Measurements from ENCODE around the gene FOSL2. TPM values are rescaled to one million over a fixed set of nuclear protein-coding genes. Genes with fewer than 3 reads are reported as not detected.

FOSL2 gene
- total RNA-seq, 1 donor from 2014 or later: 74.9 TPM

DNA sequence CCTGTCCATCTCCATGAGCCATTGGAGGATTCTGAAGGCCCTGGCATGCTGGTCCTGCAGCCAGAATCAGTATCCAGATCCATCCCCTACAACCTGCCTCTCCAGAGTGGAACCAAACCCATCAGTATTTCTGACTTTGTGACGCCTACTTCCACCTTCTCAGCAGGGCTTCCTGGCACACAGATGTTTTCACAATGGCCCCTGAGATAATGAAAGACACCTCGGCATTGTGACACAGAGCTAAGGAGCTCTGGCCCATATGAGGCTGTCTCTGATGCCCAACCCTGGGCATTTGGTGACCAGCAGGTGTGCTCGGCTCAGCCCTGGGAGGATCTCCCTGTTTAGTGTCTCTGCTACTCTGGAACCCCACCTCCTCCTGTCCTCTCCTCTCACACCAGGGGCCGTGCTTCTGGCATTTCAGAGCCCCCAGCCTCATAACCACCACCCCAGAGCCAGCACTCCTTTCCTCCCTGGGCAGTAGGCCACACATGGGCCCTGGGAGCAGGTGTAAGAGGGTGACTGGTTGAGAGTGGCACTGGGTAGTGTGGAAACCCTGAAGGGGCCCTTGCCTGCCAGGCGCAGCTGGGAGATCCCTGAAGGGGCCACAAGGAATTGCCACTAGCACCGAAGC, 38.2 kb downstream of the FOSL2 start:
- intact Hi-C loops (cut with DNase I): no loop called here

DNA sequence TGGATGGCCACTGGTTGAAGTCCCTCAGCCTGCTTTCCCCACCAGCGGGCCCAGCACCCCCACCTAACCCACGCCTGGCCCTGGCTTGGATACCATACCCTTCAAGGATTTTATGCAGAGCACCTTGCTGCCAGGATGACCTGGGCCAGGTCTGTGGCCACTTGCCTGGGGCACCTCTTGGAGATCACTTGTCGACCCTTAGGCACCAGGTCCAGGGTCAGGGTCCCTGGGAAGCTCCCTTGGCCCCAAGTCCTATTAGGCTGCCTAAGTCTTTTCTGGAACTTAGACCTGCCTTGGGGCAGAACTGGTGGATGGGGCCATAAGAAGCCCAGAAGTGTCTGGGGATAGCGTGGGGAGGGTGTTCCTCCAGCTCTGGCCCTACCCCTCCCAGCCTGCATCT, 39.1 kb downstream of the FOSL2 start:
- no peaks in the 10 kb centered on the region for H3K27me3 ChIP-seq (ENCODE audit: low read depth)
- DNase-seq (no peak), ATAC-seq (no peak)
- no peak overlapping the region for H3K4me3 ChIP-seq
- no peaks in the 10 kb centered on the region for H3K4me1 ChIP-seq
- TF ChIP-seq, protein P1, sequence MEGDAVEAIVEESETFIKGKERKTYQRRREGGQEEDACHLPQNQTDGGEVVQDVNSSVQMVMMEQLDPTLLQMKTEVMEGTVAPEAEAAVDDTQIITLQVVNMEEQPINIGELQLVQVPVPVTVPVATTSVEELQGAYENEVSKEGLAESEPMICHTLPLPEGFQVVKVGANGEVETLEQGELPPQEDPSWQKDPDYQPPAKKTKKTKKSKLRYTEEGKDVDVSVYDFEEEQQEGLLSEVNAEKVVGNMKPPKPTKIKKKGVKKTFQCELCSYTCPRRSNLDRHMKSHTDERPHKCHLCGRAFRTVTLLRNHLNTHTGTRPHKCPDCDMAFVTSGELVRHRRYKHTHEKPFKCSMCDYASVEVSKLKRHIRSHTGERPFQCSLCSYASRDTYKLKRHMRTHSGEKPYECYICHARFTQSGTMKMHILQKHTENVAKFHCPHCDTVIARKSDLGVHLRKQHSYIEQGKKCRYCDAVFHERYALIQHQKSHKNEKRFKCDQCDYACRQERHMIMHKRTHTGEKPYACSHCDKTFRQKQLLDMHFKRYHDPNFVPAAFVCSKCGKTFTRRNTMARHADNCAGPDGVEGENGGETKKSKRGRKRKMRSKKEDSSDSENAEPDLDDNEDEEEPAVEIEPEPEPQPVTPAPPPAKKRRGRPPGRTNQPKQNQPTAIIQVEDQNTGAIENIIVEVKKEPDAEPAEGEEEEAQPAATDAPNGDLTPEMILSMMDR (IDR thresholded peaks at IDR 0.05): no peak
- intact Hi-C loops (cut with DNase I): no loop called here
- H3K27ac ChIP-seq: no peak overlapping the region
- no peaks in the 10 kb centered on the region for H3K36me3 ChIP-seq
- peaks cover 6% of the 10 kb centered on the region for H3K9me3 ChIP-seq

More for the DNA sequence above, 38.2 kb downstream of the FOSL2 start:
- H3K9me3 ChIP-seq: peaks cover 6% of the 10 kb centered on the region
- TF ChIP-seq, protein P1 (IDR thresholded peaks at IDR 0.05): no peak
- no peak overlapping the region for H3K4me3 ChIP-seq
- no peak overlapping the region for H3K27ac ChIP-seq
- H3K36me3 ChIP-seq: no peaks in the 10 kb centered on the region
- no peaks in the 10 kb centered on the region for H3K27me3 ChIP-seq (ENCODE audit: low read depth)
- DNase-seq (no peak), ATAC-seq (no peak)
- no peaks in the 10 kb centered on the region for H3K4me1 ChIP-seq

- Histone ChIP-seq H3K27ac (no peak overlapping the region), H3K4me1 (peaks cover 3% of the 10 kb centered on the region), H3K36me3 (no peaks in the 10 kb centered on the region), H3K9me3 (peaks cover 6% of the 10 kb centered on the region), H3K27me3 (ENCODE audit: low read depth) (no peaks in the 10 kb centered on the region), H3K4me3 (no peak overlapping the region)
- TF ChIP-seq, protein P1 (IDR thresholded peaks at IDR 0.05): no peak
- ATAC-seq (no peak), DNase-seq (no peak)
- intact Hi-C loops (cut with DNase I): no loop called here
Measured at GRCh38 chr2:28432362-28432761, 39.7 kb downstream of the FOSL2 start.

- Histone ChIP-seq H3K36me3 (no peaks in the 10 kb centered on the region), H3K9me3 (peaks cover 6% of the 10 kb centered on the region), H3K4me1 (peaks cover 4% of the 10 kb centered on the region), H3K4me3 (no peak overlapping the region), H3K27me3 (ENCODE audit: low read depth) (no peaks in the 10 kb centered on the region), H3K27ac (no peak overlapping the region)
- ATAC-seq (no peak), DNase-seq (no peak)
- intact Hi-C loops (cut with DNase I): no loop called here
- TF ChIP-seq, protein P1 (IDR thresholded peaks at IDR 0.05): no peak
Measured at GRCh38 chr2:28433215-28433614, 40.6 kb downstream of the FOSL2 start.

DNA sequence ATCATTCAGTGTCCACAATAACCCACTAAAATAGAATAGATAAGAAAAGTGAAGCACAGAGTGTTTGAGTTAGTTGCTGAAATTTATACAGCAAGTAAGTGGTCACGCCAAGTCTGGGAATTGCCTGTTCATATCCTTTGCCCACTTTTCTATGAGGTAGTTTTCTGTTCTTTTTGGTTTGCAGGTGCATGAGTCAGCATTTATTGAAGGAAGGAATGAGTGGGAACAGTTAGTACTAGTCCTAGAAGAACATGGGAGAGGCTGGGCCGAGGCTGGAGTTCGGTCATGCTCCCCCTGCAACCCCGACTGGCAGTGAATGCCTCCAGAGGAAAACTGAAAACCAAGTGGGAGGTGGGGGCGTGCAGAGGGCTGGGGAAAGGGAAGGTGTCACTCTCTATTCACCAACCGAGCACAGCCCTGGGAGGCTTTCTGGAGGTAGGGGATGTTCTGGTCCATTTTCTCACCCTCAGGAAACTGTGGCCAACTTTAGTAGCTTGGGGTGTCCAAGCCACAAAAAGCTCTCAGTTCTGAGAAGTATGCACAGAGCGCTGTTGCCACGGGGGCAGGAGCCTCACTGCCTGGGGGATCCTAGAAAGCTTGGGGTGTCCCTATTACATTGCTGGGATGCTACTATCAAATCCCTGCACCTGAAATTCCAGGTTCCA, 41.4 kb downstream of the FOSL2 start:
- Histone ChIP-seq H3K4me3 (no peak overlapping the region), H3K4me1 (peaks cover 4% of the 10 kb centered on the region), H3K9me3 (peaks cover 6% of the 10 kb centered on the region), H3K36me3 (no peaks in the 10 kb centered on the region), H3K27ac (no peak overlapping the region), H3K27me3 (ENCODE audit: low read depth) (no peaks in the 10 kb centered on the region)
- intact Hi-C loops (cut with DNase I): no loop called here
- DNase-seq: no peak
- no peak for ATAC-seq
- TF ChIP-seq, protein P1 (IDR thresholded peaks at IDR 0.05): no peak

Measured in lower lobe of right lung (tissue), 2 donors.